ENCODE data around the gene XIRP1.

XIRP1 gene

GRCh38 chr3:39209329-39209970 lies 17.1 kb upstream of the XIRP1 start:
- DNase-seq: no peak

DNA sequence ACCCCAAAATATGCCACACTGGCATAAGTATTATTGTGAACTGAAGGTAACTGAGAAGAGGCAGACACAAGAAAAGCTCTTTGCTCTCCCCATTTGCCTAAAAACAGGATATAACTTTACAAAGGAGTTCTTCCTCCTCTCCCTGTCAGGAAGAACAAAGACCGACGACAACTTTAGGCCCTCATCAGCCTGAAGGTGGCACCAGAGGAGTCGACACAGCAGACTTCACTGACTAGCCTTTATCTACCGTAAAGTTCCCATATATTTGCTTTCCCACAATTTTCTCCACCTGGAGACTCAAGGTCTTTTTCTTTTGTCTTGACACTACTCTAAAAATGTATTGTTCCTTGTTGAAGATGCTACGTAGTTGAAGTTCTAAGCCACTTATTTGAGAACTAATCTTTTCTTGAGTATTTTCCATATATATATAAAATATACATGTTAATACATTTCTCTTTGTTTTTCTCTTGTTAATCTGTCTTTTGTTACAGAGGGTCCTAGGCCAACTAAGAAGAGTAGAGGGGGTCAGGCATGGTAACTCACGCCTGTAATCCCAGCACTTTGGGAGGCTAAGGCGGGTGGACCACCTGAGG lies 16.2 kb upstream of the XIRP1 start:
- DNase-seq: no peak

- no peak for DNase-seq
These were observed 15.2 kb upstream of the XIRP1 start for GRCh38 chr3:39207361-39208186.

- no peak for DNase-seq
These were observed 13.6 kb upstream of the XIRP1 start for GRCh38 chr3:39205919-39206516.

DNA sequence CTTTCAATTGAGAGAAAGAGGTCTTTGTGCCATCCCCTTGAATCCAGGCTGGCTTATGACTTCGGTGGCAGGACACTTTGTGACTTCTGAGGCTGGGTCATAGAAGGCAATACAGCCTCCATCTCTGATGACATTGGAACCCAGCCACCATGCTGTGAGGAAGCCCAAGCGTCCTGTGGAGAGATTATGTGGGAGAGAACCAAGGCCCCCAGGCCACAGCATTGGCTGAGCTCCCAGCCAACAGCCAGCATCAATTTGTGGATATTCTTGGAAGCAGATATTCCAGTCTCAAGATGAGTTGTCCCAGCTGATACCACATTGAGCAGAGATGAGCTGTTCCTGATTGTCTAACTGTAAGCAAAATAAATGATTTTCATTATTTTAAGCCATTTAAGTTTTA lies 12.7 kb upstream of the XIRP1 start:
- DNase-seq: no peak

GRCh38 chr3:39203860-39204259 lies 11.5 kb upstream of the XIRP1 start:
- no peak for DNase-seq

DNA sequence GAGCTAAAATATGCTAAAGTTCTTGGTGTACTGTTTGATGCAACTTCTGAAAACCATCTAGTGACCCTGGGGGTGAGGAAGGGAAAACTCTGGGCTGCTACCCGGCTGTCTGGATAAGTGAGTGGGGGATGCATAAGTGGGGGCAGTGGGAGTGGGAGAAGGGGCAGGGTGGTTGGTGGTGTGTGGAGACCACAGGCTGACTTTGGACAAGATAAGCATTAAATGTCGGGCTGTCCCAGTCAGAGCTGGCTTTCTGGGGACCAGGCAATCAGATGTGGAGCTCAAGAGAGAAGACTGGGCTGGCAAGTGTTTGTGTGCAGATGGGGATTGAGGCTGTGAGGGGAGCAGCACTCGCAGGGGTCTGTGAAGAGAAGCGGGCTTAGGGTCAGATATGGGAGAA lies 11.0 kb upstream of the XIRP1 start:
- no peak for DNase-seq

DNA sequence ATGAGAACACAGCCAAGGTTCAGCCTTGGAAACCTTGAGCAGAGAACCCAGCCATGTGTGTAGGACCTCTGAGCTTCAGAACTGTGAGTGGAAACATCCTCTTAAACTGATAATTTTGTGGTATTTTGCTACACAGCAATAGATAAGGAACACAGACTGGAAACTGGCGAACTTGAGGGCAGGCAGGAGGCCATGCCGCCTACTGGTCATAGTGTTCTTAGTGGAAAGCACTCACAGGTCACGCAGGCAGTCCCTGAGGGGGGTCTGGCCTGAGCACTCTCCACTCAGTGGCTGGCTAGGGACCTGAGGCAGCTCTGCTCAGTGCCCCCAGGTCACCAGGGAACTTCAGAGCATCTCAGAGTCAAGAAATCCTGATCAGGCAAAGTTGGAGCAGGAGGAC lies 9.7 kb upstream of the XIRP1 start:
- no peak for DNase-seq

DNA sequence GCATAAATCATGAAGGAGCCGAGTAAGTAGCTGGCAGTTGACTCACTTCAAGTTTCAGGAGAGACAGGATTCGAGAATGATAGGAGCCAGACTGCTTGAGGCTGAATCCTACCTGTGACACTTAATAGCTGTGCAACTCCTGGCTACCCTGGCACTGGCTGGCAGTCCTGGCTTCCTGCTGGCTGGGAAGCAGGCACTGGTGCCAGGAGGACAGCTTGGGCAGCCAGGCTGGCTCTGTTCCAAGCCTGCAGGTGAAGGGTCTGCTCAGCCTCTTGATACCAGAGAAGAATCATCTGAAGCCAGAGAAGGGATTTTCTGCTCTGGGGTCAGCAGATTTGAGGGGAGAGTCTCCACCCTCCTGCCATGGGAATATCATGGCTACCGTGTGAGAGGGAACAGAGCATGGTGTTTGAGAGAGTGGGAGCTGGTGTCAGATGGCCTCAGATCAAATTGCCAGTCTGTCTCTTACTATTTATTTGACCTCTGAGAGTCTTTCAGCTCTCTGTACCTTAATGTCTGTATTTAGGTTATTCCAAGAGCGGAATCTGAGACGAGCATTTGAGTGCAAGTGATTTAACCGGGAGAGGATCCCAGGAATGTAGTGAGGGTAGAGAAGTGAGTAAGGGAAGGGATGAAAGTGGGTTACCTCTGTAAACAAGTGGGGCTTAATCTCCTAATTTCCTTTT lies 4.4 kb upstream of the XIRP1 start:
- peak; percentile 44 for DNase-seq

DNA sequence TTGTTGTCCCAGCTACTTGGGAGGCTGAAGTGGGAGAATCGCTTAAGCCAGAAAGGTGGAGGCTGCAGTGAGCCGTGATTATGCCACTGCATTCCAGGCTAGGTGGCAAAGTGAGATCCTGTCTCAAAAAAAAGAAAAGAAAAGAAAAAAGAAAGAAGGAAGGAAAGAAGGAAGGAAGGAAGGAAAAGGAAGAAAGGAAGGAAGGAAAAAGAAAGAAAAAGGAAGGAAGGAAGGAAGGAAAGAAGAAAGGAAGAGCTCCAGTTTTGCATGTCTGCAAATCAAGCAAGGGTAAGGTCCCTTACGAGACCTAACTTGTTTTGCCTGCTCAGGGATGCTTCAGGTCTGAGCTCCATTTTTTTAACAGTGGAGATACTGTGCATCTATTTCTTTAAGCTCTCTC lies 3.6 kb upstream of the XIRP1 start:
- no peak for DNase-seq

GRCh38 chr3:39193391-39193790 lies 996 bp upstream of the XIRP1 start:
- DNase-seq: no peak

DNA sequence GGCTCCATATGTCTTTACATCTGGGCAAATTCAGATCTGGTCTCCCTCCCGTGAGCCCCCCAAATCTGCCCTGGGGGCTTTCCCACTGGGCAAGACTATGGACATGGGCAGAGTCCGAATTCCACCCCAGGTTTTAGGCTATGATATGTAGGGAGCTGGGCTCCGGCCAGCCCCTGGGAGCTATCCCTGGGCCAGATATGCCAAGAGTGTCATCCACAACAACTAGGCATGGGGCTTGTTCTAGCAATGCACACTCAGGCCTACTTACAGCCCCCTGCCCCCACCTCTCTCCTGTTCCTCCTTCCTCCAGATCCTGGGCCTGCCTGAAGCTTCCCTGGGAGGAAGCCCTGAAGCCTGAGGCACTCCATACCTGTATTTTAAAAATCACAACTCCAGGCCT lies 622 bp downstream of the XIRP1 start:
- DNase-seq: no peak

- no peak for DNase-seq
These were observed 1.3 kb downstream of the XIRP1 start for GRCh38 chr3:39191111-39191510.

- no peak for DNase-seq
These were observed 1.9 kb downstream of the XIRP1 start for GRCh38 chr3:39190281-39191025.

DNA sequence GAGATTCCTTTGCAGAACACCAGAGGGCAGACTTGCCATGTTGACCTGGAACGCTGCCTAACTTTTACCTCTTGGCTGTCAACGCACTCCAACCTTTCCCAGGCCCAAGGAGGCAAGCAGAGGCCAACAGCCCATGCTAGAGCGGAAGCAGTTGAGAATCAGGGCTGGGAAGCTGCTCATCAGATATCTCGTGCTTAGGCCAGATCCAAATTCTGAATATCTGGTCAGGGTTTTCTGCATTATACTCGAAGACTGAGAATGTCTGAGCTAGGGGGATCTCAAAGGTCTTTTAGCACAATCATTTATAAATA lies 2.5 kb downstream of the XIRP1 start:
- DNase-seq: no peak

DNA sequence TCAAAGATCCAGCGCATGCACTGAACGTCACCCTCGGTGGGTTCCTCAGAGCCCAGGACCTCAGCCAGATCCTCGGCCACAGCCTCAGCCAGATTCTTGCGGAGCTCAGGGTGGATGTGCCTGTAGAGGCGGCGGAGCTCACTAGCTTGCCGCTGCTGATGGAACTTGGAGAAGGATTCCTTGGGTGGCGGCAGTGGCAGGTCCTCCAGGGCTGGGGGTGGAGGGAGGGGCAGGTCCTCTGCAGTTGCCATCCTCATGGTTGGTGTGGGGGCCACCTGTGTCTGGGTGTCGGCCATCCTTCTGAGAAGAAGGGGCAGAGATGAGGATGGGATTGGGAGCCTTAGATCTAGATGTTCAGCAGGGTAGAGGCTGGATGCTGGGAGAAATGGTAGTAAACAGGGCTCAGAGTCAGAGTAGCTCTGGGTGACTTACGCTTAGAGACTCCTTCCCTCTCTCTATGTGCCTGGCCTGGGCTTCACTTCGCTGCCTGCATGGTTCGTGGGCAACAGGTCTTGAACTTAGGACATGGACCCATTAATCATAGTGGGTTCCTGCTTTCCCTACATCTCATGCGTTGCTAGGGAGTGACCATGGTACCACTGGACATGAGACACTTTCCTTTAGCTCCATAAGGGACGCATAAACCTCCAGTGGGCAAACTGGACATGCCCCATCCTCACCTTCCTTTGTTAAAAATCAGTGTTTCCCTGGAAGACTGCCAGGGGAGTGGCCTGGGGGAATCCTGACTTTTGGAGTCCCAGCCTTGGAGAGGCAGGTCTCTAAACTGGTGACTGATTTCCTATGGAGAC lies 3.0 kb downstream of the XIRP1 start:
- no peak for DNase-seq

DNA sequence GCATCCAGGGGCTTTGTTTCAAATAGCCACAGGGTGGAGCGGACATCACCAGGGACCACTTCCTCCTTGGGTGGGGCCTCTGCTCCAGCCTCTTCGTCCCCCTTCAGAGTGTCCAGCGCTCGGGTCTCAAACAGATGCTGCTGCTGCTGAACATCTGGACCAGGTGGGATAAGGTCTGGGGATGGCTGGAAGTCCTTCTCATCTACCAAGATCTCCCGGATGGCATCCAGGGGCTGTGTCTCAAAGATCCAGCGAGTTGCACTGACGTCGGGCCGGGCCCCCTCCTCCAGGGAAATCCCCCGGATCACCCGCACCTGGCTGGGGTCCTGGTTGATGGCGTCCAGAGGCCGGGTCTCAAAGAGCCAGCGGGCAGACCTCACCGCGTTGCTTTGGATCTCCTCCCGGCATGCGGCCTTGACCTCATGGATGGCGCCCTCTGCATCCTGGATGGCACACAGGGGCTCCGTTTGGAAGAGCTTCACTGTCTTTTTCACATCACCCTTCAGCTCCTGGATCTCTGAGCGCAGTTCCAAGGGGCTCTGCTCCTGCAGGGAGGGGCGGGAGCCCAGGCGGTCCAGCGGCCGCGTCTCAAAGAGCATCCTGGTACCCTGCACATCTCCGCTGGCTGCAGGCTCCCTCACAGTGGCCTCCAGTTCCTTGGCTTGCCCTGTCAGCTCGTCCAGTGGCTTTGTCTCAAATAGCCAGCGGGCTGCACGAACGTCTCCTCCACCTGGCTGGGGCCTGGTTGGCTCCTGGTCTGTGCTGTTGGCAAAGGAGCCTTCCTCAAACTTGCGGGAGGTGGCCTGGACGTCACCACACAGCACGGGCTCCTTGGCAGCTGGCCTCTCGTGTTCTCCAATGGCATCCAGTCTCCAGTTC lies 3.9 kb downstream of the XIRP1 start:
- DNase-seq: no peak

DNA sequence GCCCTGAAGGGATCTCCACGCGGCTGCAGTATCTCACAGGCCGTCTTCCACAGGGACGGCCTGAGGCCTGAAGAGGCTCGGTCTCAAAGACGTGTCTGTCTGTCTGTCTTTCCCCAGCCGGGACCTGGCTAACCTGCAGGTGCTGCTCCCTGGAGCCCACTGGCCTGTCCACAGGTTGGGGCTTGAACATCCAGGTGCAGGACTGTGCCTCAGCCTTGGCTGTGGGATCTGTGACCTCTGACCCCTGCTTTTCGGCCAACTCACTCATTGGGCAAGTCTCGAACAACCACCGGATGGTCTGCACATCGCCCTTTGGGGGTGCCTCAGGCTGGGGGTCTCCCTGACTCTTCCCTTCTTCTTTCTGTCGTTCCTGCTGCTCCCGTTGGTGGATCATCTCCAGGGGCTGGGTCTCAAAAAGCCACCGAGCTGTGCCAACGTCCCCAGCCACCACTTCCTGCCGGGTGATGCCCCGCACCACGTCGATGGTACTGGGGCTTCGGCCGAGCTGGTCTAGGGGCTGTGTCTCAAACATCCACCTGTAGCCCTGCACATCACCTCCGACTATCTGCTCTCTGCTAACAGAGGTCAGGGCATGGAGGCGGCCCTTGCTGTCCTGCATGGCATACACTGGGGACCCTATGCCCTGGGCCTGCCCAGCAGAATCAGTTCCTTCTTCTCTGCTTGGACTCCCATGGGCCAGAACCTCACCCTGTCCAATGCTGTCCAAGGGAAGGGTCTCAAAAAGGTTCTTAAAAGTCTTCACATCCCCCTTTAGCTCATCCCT lies 4.8 kb downstream of the XIRP1 start:
- DNase-seq: no peak

- no peak for DNase-seq
These were observed 5.7 kb downstream of the XIRP1 start for GRCh38 chr3:39186692-39187151.

All from NCI-H524 treated with DMSO at 0.1 percent for 48 hours (cell line).